Thyroid gland (tissue), 4 donors: ENCODE results near the gene PLD3.

Experiments used
- CTCF ChIP-seq, 6 experiments: fragments of 200-600 bp in 3 of 6; fragments of 450-650 bp in 3 of 6; sonication (generic) in 3 of 6; IDR thresholded peaks; one replicate each; pipeline ENCODE4 v1.5.1; 2016 to 2019; ENCODE audit warnings: antibody characterized with exemption in 6 of 6, mild to moderate bottlenecking in 2 of 6, inconsistent platforms in 1 of 6, moderate library complexity in 1 of 6
- POLR2A ChIP-seq, 2 donors: fragments of 450-650 bp; IDR thresholded peaks; one replicate each; pipeline ENCODE4 v1.6.1; 2017; ENCODE audit warnings: antibody characterized with exemption in 2 of 2, mild to moderate bottlenecking in 2 of 2, moderate library complexity in 1 of 2

GRCh38 chr19:40392894-40393517, 44.5 kb downstream of the PLD3 start:
- TF ChIP-seq POLR2A (IDR thresholded peaks at IDR 0.05) (no peak), CTCF (IDR thresholded peaks at IDR 0.05) (peak in 4 of 6 experiments; percentile 18 to 33 (median 23))
